Measurements from ENCODE around the gene MVD. TPM values are rescaled to one million over a fixed set of nuclear protein-coding genes. Genes with fewer than 3 reads are reported as not detected.

MVD gene
- total and polyA plus RNA-seq, 2 of the 13 experiments (the other 11 are each of a cell fraction or from before 2014, with no cell fraction given) = 28.1 to 187 TPM

GRCh38 chr16:88677721-88678120 is 14.8 kb upstream of the MVD start (continued):
- TF ChIP-seq RBM22 (optimal IDR thresholded peaks at IDR 0.05; ENCODE audit: low read length) = peak; percentile 50
- TF ChIP-seq, protein P1, sequence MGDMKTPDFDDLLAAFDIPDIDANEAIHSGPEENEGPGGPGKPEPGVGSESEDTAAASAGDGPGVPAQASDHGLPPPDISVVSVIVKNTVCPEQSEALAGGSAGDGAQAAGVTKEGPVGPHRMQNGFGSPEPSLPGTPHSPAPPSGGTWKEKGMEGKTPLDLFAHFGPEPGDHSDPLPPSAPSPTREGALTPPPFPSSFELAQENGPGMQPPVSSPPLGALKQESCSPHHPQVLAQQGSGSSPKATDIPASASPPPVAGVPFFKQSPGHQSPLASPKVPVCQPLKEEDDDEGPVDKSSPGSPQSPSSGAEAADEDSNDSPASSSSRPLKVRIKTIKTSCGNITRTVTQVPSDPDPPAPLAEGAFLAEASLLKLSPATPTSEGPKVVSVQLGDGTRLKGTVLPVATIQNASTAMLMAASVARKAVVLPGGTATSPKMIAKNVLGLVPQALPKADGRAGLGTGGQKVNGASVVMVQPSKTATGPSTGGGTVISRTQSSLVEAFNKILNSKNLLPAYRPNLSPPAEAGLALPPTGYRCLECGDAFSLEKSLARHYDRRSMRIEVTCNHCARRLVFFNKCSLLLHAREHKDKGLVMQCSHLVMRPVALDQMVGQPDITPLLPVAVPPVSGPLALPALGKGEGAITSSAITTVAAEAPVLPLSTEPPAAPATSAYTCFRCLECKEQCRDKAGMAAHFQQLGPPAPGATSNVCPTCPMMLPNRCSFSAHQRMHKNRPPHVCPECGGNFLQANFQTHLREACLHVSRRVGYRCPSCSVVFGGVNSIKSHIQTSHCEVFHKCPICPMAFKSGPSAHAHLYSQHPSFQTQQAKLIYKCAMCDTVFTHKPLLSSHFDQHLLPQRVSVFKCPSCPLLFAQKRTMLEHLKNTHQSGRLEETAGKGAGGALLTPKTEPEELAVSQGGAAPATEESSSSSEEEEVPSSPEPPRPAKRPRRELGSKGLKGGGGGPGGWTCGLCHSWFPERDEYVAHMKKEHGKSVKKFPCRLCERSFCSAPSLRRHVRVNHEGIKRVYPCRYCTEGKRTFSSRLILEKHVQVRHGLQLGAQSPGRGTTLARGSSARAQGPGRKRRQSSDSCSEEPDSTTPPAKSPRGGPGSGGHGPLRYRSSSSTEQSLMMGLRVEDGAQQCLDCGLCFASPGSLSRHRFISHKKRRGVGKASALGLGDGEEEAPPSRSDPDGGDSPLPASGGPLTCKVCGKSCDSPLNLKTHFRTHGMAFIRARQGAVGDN (CRISPR knock-in tag; IDR thresholded peaks at IDR 0.05) = no peak; the same call in 1 of the 2 replicates
- TF ChIP-seq ZBTB38 (CRISPR knock-in tag; IDR thresholded peaks at IDR 0.05) = no peak
- no peak for TF ChIP-seq ZNF251 (CRISPR knock-in tag; IDR thresholded peaks at IDR 0.05)
- no peak for TF ChIP-seq HNRNPLL (IDR thresholded peaks at IDR 0.05; ENCODE audit: low read depth, low read length, poor library complexity, severe bottlenecking)
- peak; percentile 38 for TF ChIP-seq ZNF18 (CRISPR knock-in tag; IDR thresholded peaks at IDR 0.05; ENCODE audit: insufficient replicate concordance)
- no peak for TF ChIP-seq KAT8 (CRISPR knock-in tag; IDR thresholded peaks at IDR 0.05)
- TF ChIP-seq ZNF138 (CRISPR knock-in tag; IDR thresholded peaks at IDR 0.05; ENCODE audit: low read depth) = no peak
- TF ChIP-seq, protein P2, sequence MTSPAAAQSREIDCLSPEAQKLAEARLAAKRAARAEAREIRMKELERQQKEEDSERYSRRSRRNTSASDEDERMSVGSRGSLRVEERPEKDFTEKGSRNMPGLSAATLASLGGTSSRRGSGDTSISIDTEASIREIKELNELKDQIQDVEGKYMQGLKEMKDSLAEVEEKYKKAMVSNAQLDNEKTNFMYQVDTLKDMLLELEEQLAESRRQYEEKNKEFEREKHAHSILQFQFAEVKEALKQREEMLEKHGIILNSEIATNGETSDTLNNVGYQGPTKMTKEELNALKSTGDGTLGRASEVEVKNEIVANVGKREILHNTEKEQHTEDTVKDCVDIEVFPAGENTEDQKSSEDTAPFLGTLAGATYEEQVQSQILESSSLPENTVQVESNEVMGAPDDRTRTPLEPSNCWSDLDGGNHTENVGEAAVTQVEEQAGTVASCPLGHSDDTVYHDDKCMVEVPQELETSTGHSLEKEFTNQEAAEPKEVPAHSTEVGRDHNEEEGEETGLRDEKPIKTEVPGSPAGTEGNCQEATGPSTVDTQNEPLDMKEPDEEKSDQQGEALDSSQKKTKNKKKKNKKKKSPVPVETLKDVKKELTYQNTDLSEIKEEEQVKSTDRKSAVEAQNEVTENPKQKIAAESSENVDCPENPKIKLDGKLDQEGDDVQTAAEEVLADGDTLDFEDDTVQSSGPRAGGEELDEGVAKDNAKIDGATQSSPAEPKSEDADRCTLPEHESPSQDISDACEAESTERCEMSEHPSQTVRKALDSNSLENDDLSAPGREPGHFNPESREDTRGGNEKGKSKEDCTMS (CRISPR knock-in tag; conservative IDR thresholded peaks at IDR 0.05) = no peak
- no peak for TF ChIP-seq PRDM4 (CRISPR knock-in tag; IDR thresholded peaks at IDR 0.05; ENCODE audit: borderline replicate concordance)
- TF ChIP-seq, protein P3, sequence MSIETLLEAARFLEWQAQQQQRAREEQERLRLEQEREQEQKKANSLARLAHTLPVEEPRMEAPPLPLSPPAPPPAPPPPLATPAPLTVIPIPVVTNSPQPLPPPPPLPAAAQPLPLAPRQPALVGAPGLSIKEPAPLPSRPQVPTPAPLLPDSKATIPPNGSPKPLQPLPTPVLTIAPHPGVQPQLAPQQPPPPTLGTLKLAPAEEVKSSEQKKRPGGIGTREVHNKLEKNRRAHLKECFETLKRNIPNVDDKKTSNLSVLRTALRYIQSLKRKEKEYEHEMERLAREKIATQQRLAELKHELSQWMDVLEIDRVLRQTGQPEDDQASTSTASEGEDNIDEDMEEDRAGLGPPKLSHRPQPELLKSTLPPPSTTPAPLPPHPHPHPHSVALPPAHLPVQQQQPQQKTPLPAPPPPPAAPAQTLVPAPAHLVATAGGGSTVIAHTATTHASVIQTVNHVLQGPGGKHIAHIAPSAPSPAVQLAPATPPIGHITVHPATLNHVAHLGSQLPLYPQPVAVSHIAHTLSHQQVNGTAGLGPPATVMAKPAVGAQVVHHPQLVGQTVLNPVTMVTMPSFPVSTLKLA (IDR thresholded peaks at IDR 0.05) = peak; percentile 70
- no peak for TF ChIP-seq REXO4 (CRISPR knock-in tag; IDR thresholded peaks at IDR 0.05; ENCODE audit: borderline replicate concordance)
- TF ChIP-seq RORA (CRISPR knock-in tag; IDR thresholded peaks at IDR 0.05) = no peak
- no peak for TF ChIP-seq ZNF660 (CRISPR knock-in tag; IDR thresholded peaks at IDR 0.05; ENCODE audit: borderline replicate concordance, low read depth)
- TF ChIP-seq MAFF (IDR thresholded peaks at IDR 0.05; ENCODE audit: low read depth, low read length) = no peak

Data from HepG2 (cell line).